ENCODE data around the gene MTM1. TPM values are rescaled to one million over a fixed set of nuclear protein-coding genes. Genes with fewer than 3 reads are reported as not detected.

Gene MTM1
- total and polyA plus RNA-seq, 9 of the 15 experiments (the other 6 are each of a cell fraction or from before 2014, with no cell fraction given), result 5.6 to 13.3 (median 9.5) TPM

DNA sequence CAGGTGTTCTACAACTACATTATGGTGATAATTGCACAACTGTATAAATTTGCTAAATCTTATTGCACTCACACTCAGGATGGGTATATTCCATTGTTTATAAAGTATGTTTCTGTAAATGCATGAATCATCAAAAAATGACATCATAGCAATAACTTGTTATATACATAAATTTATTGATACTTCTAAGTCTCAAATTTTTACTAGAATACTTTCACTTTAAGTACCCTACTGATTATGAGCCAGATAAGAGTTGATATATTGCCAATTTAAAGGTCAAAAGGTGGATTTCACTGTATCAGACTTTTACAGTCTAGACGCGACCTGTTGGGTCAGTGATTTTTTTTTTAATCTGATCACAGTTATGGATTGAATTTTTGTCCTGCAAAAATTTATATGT lies 87.4 kb downstream of the MTM1 start:
- TF ChIP-seq MTA3 (IDR thresholded peaks at IDR 0.05; ENCODE audit: borderline replicate concordance), result no peak
- TF ChIP-seq MAFG (tag; conservative IDR thresholded peaks at IDR 0.05), result 0 out of 2 replicates have a peak, but pooled peaks have one; percentile 6
- TF ChIP-seq ZNF316 (IDR thresholded peaks at IDR 0.05), result peak; percentile 57
- no peak for TF ChIP-seq CHD1 (IDR thresholded peaks at IDR 0.05; ENCODE audit: low read length)
- TF ChIP-seq C11orf30 (IDR thresholded peaks at IDR 0.05; ENCODE audit: low read depth), result 0 out of 2 replicates have a peak, but pooled peaks have one; percentile 23
- no peak for TF ChIP-seq BRF1 (IDR thresholded peaks at IDR 0.05; ENCODE audit: borderline replicate concordance, extremely low read depth, insufficient read length)
- Histone ChIP-seq H3K36me3 (ENCODE audit: control insufficient read depth, insufficient read depth, low read length) (0 out of 3 replicates have a peak, but pooled peaks cover 5% of the 10 kb centered on the region), H3K4me1 (replicated peaks in 1 of 2; ENCODE audit: control insufficient read depth in 2 of 2, insufficient read depth in 2 of 2, low read length in 2 of 2) (no peaks in the 10 kb centered on the region), H2AFZ (ENCODE audit: low read depth, low read length) (no peak overlapping the region), H3K4me2 (ENCODE audit: insufficient read depth, low read length) (no peak overlapping the region), H3K4me3 (no peak overlapping the region), H3K9ac (ENCODE audit: insufficient read depth in 1 of 2, low read depth in 2 of 2, low read length in 2 of 2) (no peak overlapping the region), H3K9me1 (ENCODE audit: control insufficient read depth, insufficient read depth, low read length) (no peaks in the 10 kb centered on the region), H3K27ac (ENCODE audit: extremely low read depth, low read depth, low read length) (no peak overlapping the region), H4K20me1 (replicated peaks; ENCODE audit: control insufficient read depth, insufficient read depth, low read length) (no peaks in the 10 kb centered on the region), H3K27me3 (ENCODE audit: control insufficient read depth in 2 of 2, insufficient read depth in 2 of 2, low read length in 2 of 2) (no peaks in the 10 kb centered on the region), H3K9me3 (replicated peaks; ENCODE audit: control insufficient read depth, insufficient read depth, low read depth, low read length) (no peaks in the 10 kb centered on the region), H3K79me2 (ENCODE audit: control insufficient read depth, insufficient read depth, low read length) (no peaks in the 10 kb centered on the region)
- DNase-seq (ENCODE audit: extremely low read depth in 1 of 4, low spot score in 3 of 4), result no peak
- in situ Hi-C loops (cut with MboI), result no loop called here
- BruUV-seq (replicated peaks), result no TSS peak
- no peak for ATAC-seq
- CTCF ChIA-PET (ENCODE audit: low intra/inter-chr PET ratio), result no interaction called here
- 77% methylated on average over 2 of the region's 2 CpGs for WGBS (ENCODE audit: insufficient coverage, low coverage, missing lambda C conversion rate)
- POLR2A ChIA-PET, result no interaction called here
- intact Hi-C loops (cut with micrococcal nuclease), result no loop called here
- no peak for FAIRE-seq

DNA sequence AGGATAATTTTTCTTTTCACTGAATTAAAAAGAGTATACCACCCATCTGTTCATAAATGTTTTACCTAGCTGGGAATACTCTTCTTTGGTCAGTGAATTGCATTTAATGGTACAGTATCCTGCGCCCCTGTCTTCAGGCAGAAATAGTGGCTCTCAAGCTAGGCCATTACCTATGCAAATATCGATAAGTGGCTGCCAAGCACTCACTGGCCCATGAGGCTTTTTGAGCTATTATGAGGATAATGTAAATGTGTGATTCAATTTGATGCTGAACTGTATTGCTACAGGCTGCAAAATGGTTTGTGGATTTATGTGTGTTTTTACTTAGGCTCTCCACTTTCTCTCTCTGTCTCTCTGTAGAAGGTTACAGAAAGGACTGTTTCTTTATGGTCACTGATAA lies 94.7 kb downstream of the MTM1 start:
- no peaks in the 10 kb centered on the region for H3K79me2 ChIP-seq (ENCODE audit: control insufficient read depth, insufficient read depth, low read length)
- no peak overlapping the region for H3K4me3 ChIP-seq
- in situ Hi-C loops (cut with MboI) (no loop called here), intact Hi-C loops (cut with micrococcal nuclease) (no loop called here)
- 75% methylated on average over 2 of the region's 2 CpGs for WGBS (ENCODE audit: insufficient coverage, low coverage, missing lambda C conversion rate)
- no TSS peak for BruUV-seq (replicated peaks)
- FAIRE-seq (no peak), ATAC-seq (no peak), DNase-seq (ENCODE audit: extremely low read depth in 1 of 4, low spot score in 3 of 4) (no peak)
- H3K27ac ChIP-seq (ENCODE audit: extremely low read depth, low read depth, low read length), result no peak overlapping the region
- H3K36me3 ChIP-seq (ENCODE audit: control insufficient read depth, insufficient read depth, low read length), result peaks cover 11% of the 10 kb centered on the region; the same call in 1 of the 3 replicates
- no peak overlapping the region for H3K4me2 ChIP-seq (ENCODE audit: insufficient read depth, low read length)
- CTCF ChIA-PET (ENCODE audit: low intra/inter-chr PET ratio), result no interaction called here
- POLR2A ChIA-PET, result no interaction called here
- H3K27me3 ChIP-seq (ENCODE audit: control insufficient read depth in 2 of 2, insufficient read depth in 2 of 2, low read length in 2 of 2), result no peaks in the 10 kb centered on the region
- H3K4me1 ChIP-seq (replicated peaks in 1 of 2; ENCODE audit: control insufficient read depth in 2 of 2, insufficient read depth in 2 of 2, low read length in 2 of 2), result no peaks in the 10 kb centered on the region
- no peak overlapping the region for H2AFZ ChIP-seq (ENCODE audit: low read depth, low read length)
- no peak overlapping the region for H3K9ac ChIP-seq (ENCODE audit: insufficient read depth in 1 of 2, low read depth in 2 of 2, low read length in 2 of 2)
- H3K9me3 ChIP-seq (replicated peaks; ENCODE audit: control insufficient read depth, insufficient read depth, low read depth, low read length), result no peaks in the 10 kb centered on the region
- no peaks in the 10 kb centered on the region for H4K20me1 ChIP-seq (replicated peaks; ENCODE audit: control insufficient read depth, insufficient read depth, low read length)
- no peaks in the 10 kb centered on the region for H3K9me1 ChIP-seq (ENCODE audit: control insufficient read depth, insufficient read depth, low read length)
- TF ChIP-seq SMAD4 (CRISPR knock-in tag; conservative IDR thresholded peaks at IDR 0.05), result no peak
- TF ChIP-seq KLF13 (tag; IDR thresholded peaks at IDR 0.05; ENCODE audit: borderline replicate concordance, low read depth), result no peak
- TF ChIP-seq KDM1A (IDR thresholded peaks at IDR 0.05), result no peak
- TF ChIP-seq CBX1 (IDR thresholded peaks at IDR 0.05; ENCODE audit: low read depth), result no peak
- no peak for TF ChIP-seq ATF2 (CRISPR knock-in tag; IDR thresholded peaks at IDR 0.05)
- TF ChIP-seq GTF2B (IDR thresholded peaks at IDR 0.05; ENCODE audit: extremely low read depth, insufficient read length), result no peak
- TF ChIP-seq, protein P1, sequence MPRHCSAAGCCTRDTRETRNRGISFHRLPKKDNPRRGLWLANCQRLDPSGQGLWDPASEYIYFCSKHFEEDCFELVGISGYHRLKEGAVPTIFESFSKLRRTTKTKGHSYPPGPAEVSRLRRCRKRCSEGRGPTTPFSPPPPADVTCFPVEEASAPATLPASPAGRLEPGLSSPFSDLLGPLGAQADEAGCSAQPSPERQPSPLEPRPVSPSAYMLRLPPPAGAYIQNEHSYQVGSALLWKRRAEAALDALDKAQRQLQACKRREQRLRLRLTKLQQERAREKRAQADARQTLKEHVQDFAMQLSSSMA (CRISPR knock-in tag; IDR thresholded peaks at IDR 0.05), result no peak
- no peak for TF ChIP-seq ZNF24 (IDR thresholded peaks at IDR 0.05)
- TF ChIP-seq TAL1 (IDR thresholded peaks at IDR 0.05), result no peak
- no peak for TF ChIP-seq TBL1XR1 (IDR thresholded peaks at IDR 0.05; ENCODE audit: low read length in 2 of 2)
